Endothelial cell of umbilical vein (primary cell): ENCODE results near the gene TNFAIP8L3. TPM values are rescaled to one million over a fixed set of nuclear protein-coding genes. Genes with fewer than 3 reads are reported as not detected.

Source experiments
- BruUV-seq: library from RNA; stranded (reverse); fragments of 400-500 nt; replicated peaks from 2 replicates; lab custom pipeline; 2021; lab: Mats Ljungman, UMichigan
- CTCF ChIA-PET: fragments of 300-600, 350-600 bp; sonication (Branson Sonifier 250); formaldehyde crosslinking; loops from one replicate; lab custom pipeline; 2021; ENCODE audit warnings: antibody characterized with exemption, inconsistent platforms; lab: Charles Lee
- POLR2A ChIA-PET: fragments of 300-600, 350-600 bp; sonication (Branson Sonifier 250); formaldehyde crosslinking; loops from one replicate; lab custom pipeline; 2021; ENCODE audit warnings: antibody characterized with exemption, inconsistent platforms; lab: Charles Lee
- DNase-seq: peaks from one replicate; pipeline ENCODE4 v3.0.0-alpha.2; 2011; ENCODE audit warnings: low read depth, low spot score
- FAIRE-seq: peaks from 2 replicates; lab custom pipeline; 2011; peaks lifted over from hg19 to GRCh38; lab: Jason Lieb, UNC
- H2AFZ ChIP-seq: 2 replicates; pipeline ENCODE4 v1.6.0; 2012; ENCODE audit warnings: low read depth, low read length, control low read depth, inconsistent platforms
- H3K27ac ChIP-seq: 2 replicates; pipeline ENCODE4 v1.5.1; 2011; ENCODE audit warnings: low read depth, mild to moderate bottlenecking, control low read depth, low read length, moderate library complexity; ENCODE audit not compliant: insufficient read depth
- H3K27me3 ChIP-seq, 2 experiments: 2 replicates each; pipeline versions ENCODE4 v1.6.0 to v1.6.1; 2011; ENCODE audit warnings: low read length in 2 of 2, mixed read lengths in 1 of 2; ENCODE audit not compliant: control insufficient read depth in 2 of 2, insufficient read depth in 2 of 2
- H3K36me3 ChIP-seq, 2 experiments: 2 replicates in 1 of 2; 3 replicates in 1 of 2; pipeline ENCODE4 v1.5.1; 2011; ENCODE audit warnings: low read length in 2 of 2, mild to moderate bottlenecking in 1 of 2, moderate library complexity in 1 of 2; ENCODE audit not compliant: control insufficient read depth in 2 of 2, insufficient read depth in 2 of 2; ENCODE audit errors: extremely low read depth in 1 of 2
- H3K4me1 ChIP-seq: 3 replicates; pipeline ENCODE4 v1.5.1; 2011; ENCODE audit warnings: mild to moderate bottlenecking, low read length; ENCODE audit not compliant: control insufficient read depth, insufficient read depth; ENCODE audit errors: extremely low read depth
- H3K4me2 ChIP-seq: 2 replicates; pipeline ENCODE4 v1.6.1; 2011; ENCODE audit warnings: low read length, control low read depth, mixed read lengths; ENCODE audit not compliant: insufficient read depth
- H3K4me3 ChIP-seq, 3 experiments: fragments of 200-600 bp in 1 of 3; sonication (generic), shearing (Covaris generic) in 1 of 3; replicated peaks in 1 of 3; 2 replicates each; pipeline ENCODE4 v1.5.1; 2011 to 2016; ENCODE audit warnings: control low read depth in 3 of 3, low read length in 3 of 3, mild to moderate bottlenecking in 2 of 3, inconsistent platforms in 1 of 3, low read depth in 1 of 3, moderate library complexity in 1 of 3; ENCODE audit not compliant: insufficient read depth in 1 of 3
- H3K79me2 ChIP-seq: 2 replicates; pipeline ENCODE4 v1.6.0; 2012; ENCODE audit warnings: low read length, inconsistent platforms; ENCODE audit not compliant: control insufficient read depth, insufficient read depth
- H3K9ac ChIP-seq: replicated peaks from 2 replicates; pipeline ENCODE3; 2011; ENCODE audit warnings: low read length, control low read depth; ENCODE audit not compliant: insufficient read depth; ENCODE audit errors: extremely low read depth
- H3K9me1 ChIP-seq: replicated peaks from 3 replicates; pipeline ENCODE4 v1.6.0; 2011; ENCODE audit warnings: mild to moderate bottlenecking, low read length; ENCODE audit not compliant: control insufficient read depth, insufficient read depth; ENCODE audit errors: extremely low read depth
- H3K9me3 ChIP-seq: replicated peaks from 2 replicates; pipeline ENCODE4 v1.5.1; 2012; ENCODE audit warnings: low read length, inconsistent platforms; ENCODE audit not compliant: control insufficient read depth, insufficient read depth
- H4K20me1 ChIP-seq: replicated peaks from 2 replicates; pipeline ENCODE3; 2011; ENCODE audit warnings: mild to moderate bottlenecking, low read length; ENCODE audit not compliant: control insufficient read depth, insufficient read depth; ENCODE audit errors: extremely low read depth
- CTCF ChIP-seq, 2 donors: IDR thresholded peaks; 1 replicate in 1 of 2; 2 replicates in 1 of 2; pipeline ENCODE4 v1.5.1; 2011; ENCODE audit warnings: low read length in 2 of 2, mild to moderate bottlenecking in 2 of 2, moderate library complexity in 2 of 2, control low read depth in 1 of 2, inconsistent platforms in 1 of 2, low read depth in 1 of 2; ENCODE audit not compliant: insufficient read depth in 1 of 2; ENCODE audit errors: extremely low read depth in 1 of 2
- EZH2 ChIP-seq: IDR thresholded peaks from 2 replicates; pipeline ENCODE4 v1.6.1; 2012; ENCODE audit warnings: borderline replicate concordance, low read depth, mild to moderate bottlenecking, moderate library complexity, low read length, inconsistent platforms; ENCODE audit not compliant: severe bottlenecking
- FOS ChIP-seq: IDR thresholded peaks from 2 replicates; pipeline ENCODE4 v1.6.1; 2011; ENCODE audit warnings: mild to moderate bottlenecking, low read length, moderate library complexity, borderline replicate concordance; ENCODE audit not compliant: insufficient read depth
- GATA2 ChIP-seq: IDR thresholded peaks from 2 replicates; pipeline ENCODE4 v1.7.0; 2011; ENCODE audit warnings: low read depth, mild to moderate bottlenecking, moderate library complexity, mixed read lengths, low read length; ENCODE audit not compliant: insufficient read length, insufficient read depth
- JUN ChIP-seq: IDR thresholded peaks from 2 replicates; pipeline ENCODE4 v1.6.1; 2011; ENCODE audit warnings: borderline replicate concordance, low read depth; ENCODE audit not compliant: insufficient read length, insufficient read depth
- MYC ChIP-seq: IDR thresholded peaks from one replicate; pipeline ENCODE4 v1.6.1; 2011; ENCODE audit warnings: mild to moderate bottlenecking, low read depth, low read length
- POLR2AphosphoS5 ChIP-seq: IDR thresholded peaks from 2 replicates; pipeline ENCODE4 v1.6.1; 2012; ENCODE audit warnings: low read depth, mild to moderate bottlenecking, control low read depth, low read length, moderate library complexity; ENCODE audit not compliant: insufficient read depth
- dilution Hi-C: fragments of 300-500 bp; cut with MboI; formaldehyde crosslinking; loops from one replicate; pipeline ENCODE4 v1.15.0; 2019; ENCODE audit warnings: low sequenced_read_pairs; ENCODE audit not compliant: extremely low pct_ligation_motif_present
- intact Hi-C: fragments of 100-400 bp; cut with micrococcal nuclease; formaldehyde crosslinking; loops from one replicate; pipeline ENCODE4 v1.10.0; 2022
- polyA plus RNA-seq, 4 experiments: library from polyadenylated mRNA; depleted of rRNA in 3 of 4; stranded (reverse) in 3 of 4; unstranded in 1 of 4; fragments of >200 nt; gene quantifications; 2 replicates each; pipeline versions ENCODE4 v1.2.1 to v1.2.3, GENCODE V29; 2011 to 2012; ENCODE audit warnings: missing spikeins in 1 of 4
- total RNA-seq: library from RNA; stranded (reverse); gene quantifications from 2 replicates; pipeline ENCODE4 v1.2.3, GENCODE V29; 2021

TNFAIP8L3 gene
- total and polyA plus RNA-seq, 2 donors (not counting 3 experiments of a cell fraction or from before 2014, with no cell fraction given) = 8.8 to 38.3 TPM

GRCh38 chr15:51112078-51112477, 17.4 kb upstream of the TNFAIP8L3 start:
- no peak for FAIRE-seq
- Histone ChIP-seq H2AFZ (no peak overlapping the region), H3K27ac (no peak overlapping the region), H3K36me3 (no peaks in the 10 kb centered on the region), H3K27me3 (no peaks in the 10 kb centered on the region), H3K9me3 (no peaks in the 10 kb centered on the region), H3K9ac (no peak overlapping the region), H3K4me2 (no peak overlapping the region), H3K79me2 (no peaks in the 10 kb centered on the region), H3K4me1 (peaks cover 5% of the 10 kb centered on the region), H3K9me1 (no peaks in the 10 kb centered on the region), H4K20me1 (no peaks in the 10 kb centered on the region), H3K4me3 (no peak overlapping the region)
- TF ChIP-seq FOS (no peak), CTCF (IDR thresholded peaks at IDR 0.05; ENCODE audit: extremely low read depth in 1 of 2, insufficient read depth in 1 of 2, low read depth in 1 of 2, low read length in 2 of 2) (no peak), EZH2 (no peak), GATA2 (no peak), MYC (no peak), JUN (no peak), POLR2AphosphoS5 (no peak)
- intact Hi-C loops (no loop called here), dilution Hi-C loops (no loop called here)
- BruUV-seq = no TSS peak
- ChIA-PET CTCF (interaction anchor here (1.6 to 1.8 kb wide), 2 partner anchors 14 to 51 kb away, joined by 5 to 7 read pairs; no protein-coding TSS in a partner anchor), POLR2A (no interaction called here)
- DNase-seq = no peak
